ENCODE data around the gene SNCAIP.

GRCh38 chr5:122427621-122428020 lies 115.6 kb downstream of the SNCAIP start:
- TF ChIP-seq CTCF (IDR thresholded peaks at IDR 0.05) (no peak), REST (IDR thresholded peaks at IDR 0.05; ENCODE audit: insufficient read depth in 1 of 2, low read depth in 2 of 2, low read length in 1 of 2) (no peak), SIN3A (IDR thresholded peaks at IDR 0.05; ENCODE audit: borderline replicate concordance, insufficient read depth, low read depth, low read length) (no peak), POLR2AphosphoS5 (IDR thresholded peaks at IDR 0.05; ENCODE audit: low read depth, low read length) (no peak), TCF7L2 (IDR thresholded peaks at IDR 0.05; ENCODE audit: low read depth, low read length) (no peak)
